Endometrium (tissue), 2 donors: ENCODE results near the gene ARSA.
"Not testable (repeated sequence)": the region's sequence is repeated elsewhere in the genome, so short reads cannot be mapped to it uniquely, and the experiment has no call there.

Experiments used
- FAIRE-seq: peaks from 2 replicates; lab custom pipeline; 2012; peaks lifted over from hg19 to GRCh38; lab: Jason Lieb, UNC
- donor health status: control.
- donor health status: control.

Gene ARSA

GRCh38 chr22:50621948-50622722 is 5.8 kb downstream of the ARSA start:
- peak; percentile 72 for FAIRE-seq

GRCh38 chr22:50621356-50621880 is 6.5 kb downstream of the ARSA start:
- no peak for FAIRE-seq

DNA sequence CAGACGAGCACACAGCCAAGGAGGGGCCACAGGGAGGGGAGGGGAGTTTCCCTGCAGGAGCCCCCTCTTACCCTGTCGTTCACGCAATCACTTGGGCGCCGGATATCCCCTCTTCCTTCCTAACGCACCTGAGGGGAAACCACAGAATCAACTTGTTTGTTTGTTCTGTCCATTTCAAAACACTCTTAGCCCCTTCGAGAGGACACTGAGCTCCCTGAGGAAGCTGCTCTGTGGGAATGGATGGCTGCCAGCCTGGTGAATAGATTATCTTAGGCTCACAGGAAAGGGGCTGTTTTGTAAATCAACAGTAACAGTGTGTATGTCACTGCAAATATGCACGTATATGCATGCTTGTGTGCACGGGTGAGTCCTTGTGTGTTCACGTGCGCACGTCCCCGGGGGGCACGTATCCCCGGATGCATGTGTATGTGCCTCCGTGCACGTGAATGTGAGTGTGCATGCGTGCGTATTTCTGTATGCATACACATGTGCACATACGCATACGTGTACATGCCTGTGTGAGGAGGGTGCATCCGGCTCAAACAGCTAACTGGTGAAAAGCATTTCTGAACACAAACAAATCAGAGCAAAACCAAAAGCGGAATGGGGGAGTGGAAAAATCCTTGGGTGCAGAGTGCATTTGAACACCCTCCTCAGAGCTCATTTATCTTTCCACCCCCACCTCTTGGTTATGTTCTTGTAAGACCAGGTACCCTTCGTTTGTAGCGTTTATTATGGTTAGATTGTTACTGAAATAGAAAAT is 7.2 kb downstream of the ARSA start:
- no peak for FAIRE-seq

- FAIRE-seq: not testable (repeated sequence)
Measured at GRCh38 chr22:50614296-50614695, 13.7 kb downstream of the ARSA start.

DNA sequence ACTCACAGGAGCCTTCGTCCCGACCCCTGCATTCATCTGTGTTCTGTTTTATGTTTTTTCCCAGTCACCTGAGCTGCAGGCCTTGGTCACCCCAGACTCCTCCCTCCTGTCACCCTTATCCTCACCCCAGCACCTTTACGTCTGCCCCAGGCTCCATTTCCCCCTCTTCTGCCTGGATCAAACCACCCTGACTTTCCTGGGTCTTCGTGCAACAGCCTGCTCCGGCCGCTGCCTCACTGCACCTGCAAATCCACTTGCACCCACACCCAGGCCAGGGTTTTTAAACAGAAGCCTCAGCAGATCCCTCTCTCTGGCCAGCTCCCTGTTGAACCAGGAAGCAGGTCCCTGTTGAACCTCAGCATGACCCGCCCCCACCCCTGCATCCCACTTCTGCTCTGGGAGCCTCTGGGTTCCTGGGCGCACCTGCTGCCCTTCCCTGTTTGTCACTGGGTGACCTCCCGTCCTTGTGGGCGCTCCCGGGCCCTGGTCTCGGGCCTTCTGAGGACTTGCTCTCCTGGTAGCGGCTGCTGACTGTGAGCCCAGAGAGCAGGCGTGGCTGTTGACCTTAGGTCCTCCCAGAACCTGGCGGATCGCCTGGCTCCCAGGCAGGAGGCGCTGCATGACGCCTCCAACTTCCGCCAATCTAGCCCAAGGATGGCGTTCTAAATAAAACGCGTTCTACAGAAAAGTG is 14.5 kb downstream of the ARSA start:
- no peak for FAIRE-seq

DNA sequence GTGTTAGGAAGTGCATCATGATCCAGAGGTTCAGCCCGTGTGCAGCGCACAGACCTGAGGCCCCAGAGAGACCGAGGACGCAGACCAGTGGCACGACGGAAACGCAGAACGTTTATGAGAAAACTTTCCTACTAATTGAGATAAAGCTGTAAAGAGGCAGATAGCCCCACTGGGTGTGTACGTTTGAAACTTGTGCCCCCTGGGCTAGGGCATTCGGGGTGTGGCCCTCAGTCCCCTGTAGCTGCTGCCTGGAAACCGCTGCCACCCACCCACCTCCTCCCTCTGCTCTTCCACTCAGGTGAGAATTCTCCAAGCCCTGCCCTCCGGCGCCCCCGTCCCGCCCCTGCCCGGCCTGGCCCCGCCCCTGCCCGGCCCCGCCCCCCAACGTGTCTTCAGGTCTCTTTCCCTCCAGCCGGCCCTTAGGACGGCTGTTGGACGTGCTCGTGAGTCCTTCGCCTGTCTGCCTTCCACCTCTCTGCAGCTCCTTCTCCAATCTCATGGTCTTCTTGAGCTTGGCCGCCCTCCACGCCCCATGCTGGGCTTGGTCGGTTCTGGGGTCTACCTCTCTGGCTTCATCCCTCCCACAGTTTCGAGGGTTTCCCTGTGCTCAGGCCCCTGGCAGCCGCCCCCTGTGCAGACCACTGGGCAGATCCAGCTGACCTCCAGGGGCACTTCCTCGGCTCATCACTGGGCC is 15.3 kb downstream of the ARSA start:
- FAIRE-seq: no peak

- FAIRE-seq: no peak
Measured at GRCh38 chr22:50612168-50612527, 15.8 kb downstream of the ARSA start.

DNA sequence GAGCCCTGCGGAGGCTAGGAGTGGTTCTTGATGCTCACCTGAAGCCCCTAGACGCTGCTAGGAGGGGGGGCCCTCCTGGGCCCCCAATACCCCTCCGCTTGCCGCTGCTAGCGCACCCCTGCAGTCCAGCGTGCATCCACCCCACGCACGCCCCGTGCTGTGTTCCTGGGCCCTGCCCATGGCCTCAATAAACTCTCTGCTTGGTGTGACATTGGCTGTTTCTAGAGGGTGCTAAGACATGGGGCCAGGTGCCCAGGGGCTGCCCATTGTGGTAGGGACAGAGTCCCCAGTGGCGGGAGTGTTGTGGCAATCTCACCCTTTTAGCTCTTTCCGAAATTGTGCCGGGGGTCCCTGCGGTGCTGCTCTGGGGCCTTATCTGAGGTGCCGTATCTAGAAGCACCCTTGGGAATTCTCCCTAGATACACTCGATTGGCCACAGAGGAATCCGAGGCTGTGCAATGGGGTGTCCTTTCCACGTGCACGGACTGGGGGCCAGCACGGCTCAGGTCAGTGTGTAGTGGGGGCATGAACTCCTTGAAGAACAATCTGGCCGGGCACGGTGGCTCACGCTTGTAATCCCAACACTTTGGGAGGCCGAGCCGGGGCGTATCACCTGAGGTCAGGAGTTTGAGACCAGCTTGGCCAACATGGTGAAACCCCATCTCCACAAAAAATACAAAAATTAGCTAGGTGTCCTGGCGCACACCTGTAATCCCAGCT is 16.5 kb downstream of the ARSA start:
- FAIRE-seq: no peak

GRCh38 chr22:50610581-50610980 is 17.4 kb downstream of the ARSA start:
- no peak for FAIRE-seq

- FAIRE-seq: no peak
Measured at GRCh38 chr22:50610041-50610451, 17.9 kb downstream of the ARSA start.

- FAIRE-seq: no peak
Measured at GRCh38 chr22:50609599-50609998, 18.4 kb downstream of the ARSA start.

DNA sequence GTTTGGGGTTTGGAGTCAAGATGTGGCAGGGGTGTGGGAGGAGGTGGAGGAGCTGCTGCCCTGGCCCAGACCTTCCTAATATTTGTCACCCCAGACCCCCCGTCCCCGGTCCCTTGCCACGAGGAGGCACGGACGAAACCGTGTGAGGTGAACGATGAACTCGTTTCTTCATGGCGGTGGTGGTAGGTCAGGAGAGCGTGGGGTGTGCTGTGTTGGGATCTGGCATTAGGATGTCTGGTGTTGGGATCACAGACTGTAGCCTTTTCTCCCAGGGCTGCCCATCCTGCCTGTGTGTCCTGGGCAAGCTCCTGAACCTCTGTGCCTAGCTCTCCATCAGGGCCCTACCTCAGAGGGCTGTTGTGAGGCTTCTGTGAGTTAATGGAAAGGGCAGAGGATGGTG is 19.0 kb downstream of the ARSA start:
- FAIRE-seq: no peak

- FAIRE-seq: not testable (repeated sequence)
Measured at GRCh38 chr22:50608058-50608840, 19.7 kb downstream of the ARSA start.

GRCh38 chr22:50607659-50608020 is 20.3 kb downstream of the ARSA start:
- FAIRE-seq: no peak

GRCh38 chr22:50606946-50607658 is 20.9 kb downstream of the ARSA start:
- no peak for FAIRE-seq

DNA sequence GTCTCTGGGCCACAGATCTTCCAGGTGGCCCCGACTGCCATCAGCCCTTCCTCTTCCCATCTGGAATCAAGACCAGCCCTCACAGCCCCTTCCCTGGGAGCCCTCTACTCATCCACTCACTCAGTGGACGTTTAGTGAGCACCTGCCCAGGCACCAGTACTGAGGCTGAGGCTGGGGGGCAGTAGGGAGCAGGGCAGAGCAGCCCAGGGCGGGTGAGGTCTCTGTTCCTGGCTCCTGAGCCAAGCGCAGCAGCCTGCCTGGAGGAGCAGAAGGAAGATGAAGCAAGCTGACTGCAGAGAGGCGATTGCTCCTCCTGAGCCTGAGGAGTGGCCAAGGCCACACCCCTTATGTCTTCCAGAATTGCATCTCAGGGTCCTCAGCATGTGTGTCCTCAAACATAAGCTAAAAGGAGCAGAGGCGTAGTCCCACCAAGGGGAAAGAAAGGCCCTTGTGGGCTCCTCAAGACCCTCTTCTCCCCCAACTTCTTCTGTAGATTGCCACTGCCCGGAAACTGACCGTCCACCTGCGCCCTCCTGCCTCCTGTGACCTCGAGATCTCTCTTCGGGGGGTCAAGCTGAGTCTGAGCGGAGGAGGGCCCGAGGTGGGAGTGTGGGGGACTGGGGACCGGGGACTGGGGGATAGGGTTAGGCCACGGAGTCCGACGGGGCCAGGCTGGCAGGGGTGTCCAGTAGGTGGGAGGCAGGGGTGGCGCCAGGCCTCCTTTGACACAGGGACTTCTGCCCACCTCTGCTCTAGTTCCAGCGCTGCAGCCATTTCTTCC is 21.6 kb downstream of the ARSA start:
- FAIRE-seq: no peak

- FAIRE-seq: no peak
Measured at GRCh38 chr22:50605613-50606074, 22.3 kb downstream of the ARSA start.

GRCh38 chr22:50605002-50605612 is 22.8 kb downstream of the ARSA start:
- no peak for FAIRE-seq
